NCI-H1436 (cell line): ENCODE data around the gene ZFP69B.
A peak's percentile ranks its signal among the peaks of the same experiment; 100 is the strongest.
"Not testable (repeated sequence)": the region's sequence is repeated elsewhere in the genome, so short reads cannot be mapped to it uniquely, and the experiment has no call there.

Experiments
- DNase-seq: peaks from one replicate; lab custom pipeline; 2025; lab: John Stamatoyannopoulos, UW

The ZFP69B gene

DNA sequence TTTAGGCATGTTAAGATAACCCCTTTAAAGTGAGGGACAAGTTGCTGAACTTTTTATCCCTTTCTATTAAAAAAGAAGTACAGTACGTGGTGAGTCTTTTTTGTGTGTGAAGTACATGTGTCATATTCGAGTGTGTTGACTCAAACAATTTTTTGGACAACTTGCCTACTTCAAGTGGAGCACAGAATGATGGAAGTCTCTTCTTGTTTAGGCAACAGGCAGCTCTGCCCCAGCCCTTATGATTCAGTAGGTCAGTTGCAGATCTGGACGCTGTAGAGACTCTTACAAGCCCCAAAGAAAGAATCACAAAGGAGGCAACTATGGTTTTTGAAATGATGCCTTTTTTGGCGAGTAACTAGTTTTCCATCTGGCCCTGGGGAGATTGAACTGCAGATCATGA lies 14.4 kb upstream of the ZFP69B start:
- DNase-seq = no peak

GRCh38 chr1:40438391-40439015 lies 11.8 kb upstream of the ZFP69B start:
- peak; percentile 21 for DNase-seq

DNA sequence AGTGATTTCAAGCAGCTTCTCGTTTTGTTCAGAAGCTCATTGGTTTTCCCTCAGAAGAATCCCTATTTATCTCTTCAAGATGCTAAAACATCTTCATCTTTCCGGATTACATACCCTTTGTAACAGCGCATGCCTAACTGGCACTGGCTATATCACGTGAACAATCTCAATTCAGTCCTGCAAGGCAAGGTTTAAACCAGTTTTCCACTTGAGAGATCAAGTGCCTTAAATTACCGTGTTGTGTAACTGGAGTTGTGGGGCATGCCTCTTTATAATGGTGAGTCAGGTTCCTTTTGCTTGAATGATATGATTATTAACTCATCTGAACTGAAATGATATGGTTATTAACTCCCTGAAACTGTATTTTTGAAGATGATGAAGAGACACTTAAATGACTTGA lies 11.0 kb upstream of the ZFP69B start:
- peak; percentile 9 for DNase-seq

DNA sequence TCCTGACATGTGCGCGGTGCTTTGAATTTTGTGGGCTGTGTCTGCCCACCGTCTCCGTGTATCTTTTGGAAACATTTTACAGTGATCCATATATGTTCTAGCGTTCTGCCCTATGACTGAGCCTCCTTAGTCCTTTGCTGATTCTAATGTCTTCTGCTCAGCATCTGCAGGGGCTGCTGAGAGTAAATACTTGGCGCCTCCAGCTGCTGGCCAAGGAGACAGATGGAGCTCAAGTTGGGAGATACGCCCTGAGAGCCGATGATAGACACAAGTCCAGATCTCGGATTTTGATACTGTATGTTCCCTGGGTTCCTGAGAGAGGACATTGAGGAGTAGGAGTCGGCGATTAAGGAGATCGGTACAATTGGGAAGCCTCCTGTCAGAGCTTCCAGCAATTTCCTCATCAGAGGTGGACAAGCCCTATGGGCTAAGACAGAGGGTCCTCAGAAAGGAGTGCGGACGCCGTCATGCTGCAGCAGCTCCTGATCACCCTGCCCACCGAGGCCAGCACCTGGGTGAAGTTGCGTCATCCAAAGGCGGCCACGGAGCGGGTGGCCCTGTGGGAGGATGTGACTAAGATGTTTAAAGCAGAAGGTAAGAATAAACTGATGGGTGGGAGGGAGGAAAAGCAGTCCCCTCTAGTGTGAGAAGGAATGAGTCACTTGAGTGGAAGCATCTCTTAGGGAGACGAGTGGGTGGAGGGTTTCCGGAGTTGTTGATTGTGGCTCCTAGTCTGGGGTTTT lies 390 bp downstream of the ZFP69B start:
- peak; percentile 29 for DNase-seq

- DNase-seq = no peak
Measured at GRCh38 chr1:40451238-40451585, 936 bp downstream of the ZFP69B start.

DNA sequence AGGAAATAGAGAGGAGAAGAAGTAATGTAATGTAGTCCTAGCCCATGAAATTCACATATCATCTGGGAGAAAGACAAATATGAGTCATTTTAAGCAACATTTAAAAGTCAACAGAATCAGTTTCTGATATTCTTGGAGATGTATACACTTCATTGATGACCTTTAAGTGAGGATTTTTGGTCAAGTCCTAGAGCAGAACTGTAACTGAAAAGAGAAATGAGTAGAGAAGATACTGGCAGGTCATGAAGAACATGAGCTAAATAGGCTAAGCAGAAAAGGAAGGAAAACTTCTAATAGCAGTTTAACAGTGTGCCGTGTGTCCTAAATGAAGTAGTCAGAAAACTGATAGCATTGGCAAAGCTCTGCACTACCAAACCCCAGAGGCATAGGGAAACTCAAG lies 4.6 kb downstream of the ZFP69B start:
- no peak for DNase-seq

DNA sequence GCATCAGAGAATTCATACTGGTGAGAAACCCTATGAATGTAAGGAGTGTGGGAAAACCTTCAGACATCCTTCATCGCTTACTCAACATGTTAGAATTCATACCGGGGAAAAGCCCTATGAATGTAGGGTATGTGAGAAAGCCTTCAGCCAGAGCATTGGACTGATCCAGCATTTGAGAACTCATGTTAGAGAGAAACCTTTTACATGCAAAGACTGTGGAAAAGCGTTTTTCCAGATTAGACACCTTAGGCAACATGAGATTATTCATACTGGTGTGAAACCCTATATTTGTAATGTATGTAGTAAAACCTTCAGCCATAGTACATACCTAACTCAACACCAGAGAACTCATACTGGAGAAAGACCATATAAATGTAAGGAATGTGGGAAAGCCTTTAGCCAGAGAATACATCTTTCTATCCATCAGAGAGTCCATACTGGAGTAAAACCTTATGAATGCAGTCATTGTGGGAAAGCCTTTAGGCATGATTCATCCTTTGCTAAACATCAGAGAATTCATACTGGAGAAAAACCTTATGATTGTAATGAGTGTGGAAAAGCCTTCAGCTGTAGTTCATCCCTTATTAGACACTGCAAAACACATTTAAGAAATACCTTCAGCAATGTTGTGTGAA lies 12.8 kb downstream of the ZFP69B start:
- DNase-seq = no peak

GRCh38 chr1:40469327-40469726 lies 19.1 kb downstream of the ZFP69B start:
- no peak for DNase-seq

- no peak for DNase-seq
Measured at GRCh38 chr1:40475268-40475667, 25.0 kb downstream of the ZFP69B start.

DNA sequence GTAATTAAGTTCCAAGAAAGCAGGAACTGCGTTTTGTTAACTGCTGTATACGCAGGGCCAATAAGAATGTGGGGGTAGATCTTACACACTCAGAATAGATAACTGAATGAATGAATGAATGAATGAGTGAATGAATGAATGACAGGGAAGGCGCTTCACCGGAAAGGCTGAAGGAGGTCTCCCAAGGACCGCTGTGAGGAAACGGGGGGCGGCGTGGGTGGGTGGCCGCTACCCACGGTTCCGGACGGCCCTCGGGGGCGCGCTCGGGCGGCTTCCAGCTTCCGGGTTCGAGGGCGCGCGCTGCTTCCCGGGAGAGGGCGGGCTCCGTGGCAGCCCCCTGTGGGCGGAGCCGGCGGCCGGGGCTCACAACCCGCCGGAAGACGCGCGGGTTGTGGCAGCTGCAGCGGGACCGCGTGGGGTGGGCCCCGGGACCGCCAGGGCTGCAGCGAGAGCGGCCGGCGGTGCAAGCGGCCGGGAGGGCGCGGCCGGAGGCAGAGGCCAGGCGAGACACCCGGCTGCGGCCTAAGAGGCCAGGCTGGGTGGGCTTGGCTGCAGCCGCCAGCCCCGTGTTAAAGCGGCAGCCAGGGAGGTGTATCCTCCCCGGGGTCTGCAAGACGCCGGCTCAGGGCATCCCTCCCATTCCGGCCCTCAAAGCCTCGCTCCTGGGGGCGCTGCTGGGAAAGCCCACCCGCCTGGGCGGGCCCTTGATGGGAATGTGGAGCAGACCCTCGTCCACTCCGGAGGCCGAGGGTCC lies 26.8 kb downstream of the ZFP69B start, which contains the start of gene ZFP69:
TSS of gene ZFP69 (plus strand) at position 367 of the 754 bp plus-strand sequence. CDS start 2,072 bp downstream, outside the sequence.
- peak; percentile 71 for DNase-seq

DNA sequence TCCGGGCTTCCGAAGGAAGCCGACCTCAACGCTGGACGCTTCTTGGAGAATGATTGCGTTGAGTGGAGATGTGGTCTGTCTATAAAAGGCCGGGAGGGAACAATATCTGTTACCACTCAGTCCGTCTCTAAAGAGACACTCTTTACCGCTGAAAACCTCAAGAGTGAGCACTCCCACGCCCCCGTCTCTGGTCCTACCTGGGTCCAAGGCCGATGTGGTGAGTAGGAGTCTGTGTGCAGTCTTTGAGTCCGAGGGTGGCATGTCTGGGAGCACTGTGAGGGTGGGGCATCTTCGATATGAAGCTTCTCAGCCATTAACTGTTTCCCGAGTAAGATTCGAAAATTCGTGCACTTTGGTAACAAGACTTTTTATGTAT lies 27.4 kb downstream of the ZFP69B start:
- no peak for DNase-seq

DNA sequence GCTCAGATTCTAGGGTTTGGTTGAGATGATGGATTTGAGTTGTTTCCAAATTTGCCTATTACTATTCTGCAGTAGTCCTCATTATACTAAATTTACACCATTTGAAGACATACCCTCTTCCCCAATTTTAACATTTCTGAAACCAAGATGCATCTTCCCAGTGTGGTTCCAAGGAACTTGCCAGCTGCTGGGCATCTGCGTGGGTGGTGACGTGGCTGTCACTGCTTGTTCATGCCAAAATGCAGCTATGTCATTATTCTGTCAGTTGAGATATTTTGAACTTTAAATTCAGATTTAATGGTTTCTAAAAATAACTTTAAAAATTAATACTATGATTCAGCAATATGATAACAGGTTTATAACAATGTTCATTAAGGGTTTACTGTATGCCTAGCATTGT lies 28.0 kb downstream of the ZFP69B start:
- DNase-seq = no peak

GRCh38 chr1:40479156-40479555 lies 28.9 kb downstream of the ZFP69B start:
- no peak for DNase-seq

DNA sequence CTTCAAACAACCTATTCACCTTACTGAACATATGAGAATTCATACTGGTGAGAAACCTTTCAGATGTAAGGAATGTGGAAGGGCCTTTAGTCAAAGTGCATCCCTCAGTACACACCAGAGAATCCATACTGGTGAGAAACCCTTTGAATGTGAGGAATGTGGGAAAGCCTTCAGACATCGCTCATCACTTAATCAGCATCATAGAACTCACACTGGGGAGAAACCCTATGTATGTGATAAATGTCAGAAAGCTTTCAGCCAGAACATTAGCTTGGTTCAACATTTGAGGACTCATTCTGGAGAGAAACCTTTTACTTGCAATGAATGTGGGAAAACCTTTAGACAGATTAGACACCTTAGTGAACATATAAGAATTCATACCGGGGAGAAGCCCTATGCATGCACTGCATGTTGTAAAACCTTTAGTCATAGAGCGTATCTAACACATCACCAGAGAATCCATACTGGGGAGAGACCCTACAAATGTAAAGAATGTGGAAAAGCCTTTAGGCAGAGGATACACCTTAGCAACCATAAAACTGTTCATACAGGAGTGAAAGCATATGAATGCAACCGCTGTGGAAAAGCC lies 45.1 kb downstream of the ZFP69B start:
- DNase-seq = no peak

GRCh38 chr1:40502651-40503050 lies 52.4 kb downstream of the ZFP69B start:
- DNase-seq = not testable (repeated sequence)

DNA sequence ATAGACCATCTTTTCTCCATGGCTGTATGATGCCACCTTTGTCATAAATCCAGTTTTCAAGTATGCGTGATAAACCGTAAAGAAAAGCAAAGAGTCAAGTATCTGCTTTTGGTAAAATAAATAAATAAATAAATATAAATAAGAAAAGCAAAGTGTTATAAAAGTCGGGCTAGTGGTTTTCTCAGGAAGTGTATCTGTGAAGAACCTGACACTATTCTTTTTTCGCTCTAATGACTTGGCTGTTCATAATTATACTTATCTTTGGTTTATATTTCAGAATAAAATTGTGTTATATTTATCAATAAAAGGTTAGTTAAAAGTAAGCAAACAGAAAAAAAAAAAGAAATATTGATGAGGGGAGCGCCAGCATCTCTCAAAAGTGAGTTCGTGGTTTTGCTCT lies 57.7 kb downstream of the ZFP69B start:
- DNase-seq = no peak

GRCh38 chr1:40508375-40509341 lies 58.4 kb downstream of the ZFP69B start, which contains the start of gene EXO5:
Gene EXO5 (plus strand): TSS chr1:40508767. CDS start chr1:40514545, 5,778 bp downstream.
- DNase-seq = peak; percentile 81
